PC-9 (cell line): ENCODE results near the gene COL4A3.

ENCODE experiments used
- EZH2 ChIP-seq: fragments of 200-600 bp; sonication (generic); IDR thresholded peaks from 2 replicates; pipeline ENCODE4 v1.8.0; 2017; ENCODE audit warnings: antibody characterized with exemption, low read depth
- TF ChIP-seq, protein P1 (sequence below): fragments of 200-600 bp; sonication (generic); conservative IDR thresholded peaks from 2 replicates; pipeline ENCODE4 v1.6.1; 2017; ENCODE audit warnings: mixed run types, antibody characterized with exemption, mild to moderate bottlenecking, moderate library complexity

DNA sequence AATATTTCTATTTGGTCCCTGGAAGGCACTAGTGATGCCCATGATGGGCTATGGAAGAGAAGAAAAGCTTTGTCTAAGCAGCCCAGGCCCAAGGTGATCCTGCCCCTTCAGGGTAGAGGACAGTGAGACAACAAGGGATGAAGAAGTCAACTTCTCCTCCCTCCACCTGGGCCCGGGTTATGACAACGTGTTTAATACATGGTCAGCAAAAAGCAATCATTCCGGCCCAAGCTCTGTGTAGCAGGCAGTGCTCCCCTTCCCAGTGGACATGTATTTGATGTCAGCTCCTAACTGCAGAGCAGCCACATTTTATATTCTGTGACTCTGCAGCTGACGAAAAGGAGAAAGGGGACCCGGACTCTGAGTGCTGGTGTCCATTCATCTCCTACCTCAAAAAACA, 93.4 kb downstream of the COL4A3 start:
- TF ChIP-seq, protein P1, sequence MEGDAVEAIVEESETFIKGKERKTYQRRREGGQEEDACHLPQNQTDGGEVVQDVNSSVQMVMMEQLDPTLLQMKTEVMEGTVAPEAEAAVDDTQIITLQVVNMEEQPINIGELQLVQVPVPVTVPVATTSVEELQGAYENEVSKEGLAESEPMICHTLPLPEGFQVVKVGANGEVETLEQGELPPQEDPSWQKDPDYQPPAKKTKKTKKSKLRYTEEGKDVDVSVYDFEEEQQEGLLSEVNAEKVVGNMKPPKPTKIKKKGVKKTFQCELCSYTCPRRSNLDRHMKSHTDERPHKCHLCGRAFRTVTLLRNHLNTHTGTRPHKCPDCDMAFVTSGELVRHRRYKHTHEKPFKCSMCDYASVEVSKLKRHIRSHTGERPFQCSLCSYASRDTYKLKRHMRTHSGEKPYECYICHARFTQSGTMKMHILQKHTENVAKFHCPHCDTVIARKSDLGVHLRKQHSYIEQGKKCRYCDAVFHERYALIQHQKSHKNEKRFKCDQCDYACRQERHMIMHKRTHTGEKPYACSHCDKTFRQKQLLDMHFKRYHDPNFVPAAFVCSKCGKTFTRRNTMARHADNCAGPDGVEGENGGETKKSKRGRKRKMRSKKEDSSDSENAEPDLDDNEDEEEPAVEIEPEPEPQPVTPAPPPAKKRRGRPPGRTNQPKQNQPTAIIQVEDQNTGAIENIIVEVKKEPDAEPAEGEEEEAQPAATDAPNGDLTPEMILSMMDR: no peak
- TF ChIP-seq EZH2: no peak
